Measurements from ENCODE around the gene ACBD7. TPM values are rescaled to one million over a fixed set of nuclear protein-coding genes. Genes with fewer than 3 reads are reported as not detected.
A peak's percentile ranks its signal among the peaks of the same experiment; 100 is the strongest.

ACBD7 gene
- total RNA-seq (2014; rRNA removed; shearing (Covaris generic)): 7.8 and 8.9 TPM in 2 replicates

- H3K27ac ChIP-seq: no peak within 1 kb of the TSS
- H3K27me3 ChIP-seq: no peaks in the 10 kb centered on the region
- H3K4me3 ChIP-seq: peak within 1 kb of the TSS; percentile 68
- H3K4me1 ChIP-seq: 0 out of 2 replicates have a peak, but pooled peaks cover 2% of the 10 kb centered on the region
- DNase-seq: peak; percentile 76 to 87
- no peaks in the 10 kb centered on the region for H3K36me3 ChIP-seq
- H3K9me3 ChIP-seq (replicated peaks): no peaks in the 10 kb centered on the region
Observed at GRCh38 chr10:15088428-15089261, at the start of gene ACBD7. ACBD7 (minus strand) TSS chr10:15088776; CDS start chr10:15088728, 48 bp downstream.

DNA sequence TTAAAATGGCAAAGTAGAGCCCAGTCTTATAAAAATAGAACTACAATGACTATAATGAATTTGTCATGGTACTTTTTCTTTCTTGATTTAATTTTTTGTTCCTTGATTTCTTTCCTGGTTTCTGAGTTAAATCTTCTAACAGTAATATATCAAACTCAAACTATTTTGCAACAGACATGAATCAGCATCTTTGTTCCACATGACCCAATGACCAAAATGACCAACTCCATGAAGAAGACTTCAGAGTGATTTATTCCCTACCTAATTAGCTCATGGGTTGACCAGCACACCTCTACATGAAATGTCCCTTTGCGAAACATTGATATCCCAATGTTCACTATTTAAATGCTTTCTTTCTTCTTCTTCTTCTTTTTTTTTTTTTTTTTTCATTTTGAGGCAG, 49.1 kb upstream of the ACBD7 start:
- H3K27ac ChIP-seq: no peak overlapping the region
- peaks cover 5% of the 10 kb centered on the region; the same call in 1 of the 2 replicates for H3K36me3 ChIP-seq
- no peak for DNase-seq
- H3K9me3 ChIP-seq (replicated peaks): no peaks in the 10 kb centered on the region
- no peaks in the 10 kb centered on the region for H3K27me3 ChIP-seq
- no peak overlapping the region for H3K4me3 ChIP-seq
- no peaks in the 10 kb centered on the region for H3K4me1 ChIP-seq

GRCh38 chr10:15137036-15137359, 48.4 kb upstream of the ACBD7 start:
- no peaks in the 10 kb centered on the region for H3K4me1 ChIP-seq
- H3K4me3 ChIP-seq: no peak overlapping the region
- peaks cover 5% of the 10 kb centered on the region; the same call in 1 of the 2 replicates for H3K36me3 ChIP-seq
- no peak for DNase-seq
- H3K9me3 ChIP-seq (replicated peaks): no peaks in the 10 kb centered on the region
- H3K27ac ChIP-seq: no peak overlapping the region
- H3K27me3 ChIP-seq: no peaks in the 10 kb centered on the region

DNA sequence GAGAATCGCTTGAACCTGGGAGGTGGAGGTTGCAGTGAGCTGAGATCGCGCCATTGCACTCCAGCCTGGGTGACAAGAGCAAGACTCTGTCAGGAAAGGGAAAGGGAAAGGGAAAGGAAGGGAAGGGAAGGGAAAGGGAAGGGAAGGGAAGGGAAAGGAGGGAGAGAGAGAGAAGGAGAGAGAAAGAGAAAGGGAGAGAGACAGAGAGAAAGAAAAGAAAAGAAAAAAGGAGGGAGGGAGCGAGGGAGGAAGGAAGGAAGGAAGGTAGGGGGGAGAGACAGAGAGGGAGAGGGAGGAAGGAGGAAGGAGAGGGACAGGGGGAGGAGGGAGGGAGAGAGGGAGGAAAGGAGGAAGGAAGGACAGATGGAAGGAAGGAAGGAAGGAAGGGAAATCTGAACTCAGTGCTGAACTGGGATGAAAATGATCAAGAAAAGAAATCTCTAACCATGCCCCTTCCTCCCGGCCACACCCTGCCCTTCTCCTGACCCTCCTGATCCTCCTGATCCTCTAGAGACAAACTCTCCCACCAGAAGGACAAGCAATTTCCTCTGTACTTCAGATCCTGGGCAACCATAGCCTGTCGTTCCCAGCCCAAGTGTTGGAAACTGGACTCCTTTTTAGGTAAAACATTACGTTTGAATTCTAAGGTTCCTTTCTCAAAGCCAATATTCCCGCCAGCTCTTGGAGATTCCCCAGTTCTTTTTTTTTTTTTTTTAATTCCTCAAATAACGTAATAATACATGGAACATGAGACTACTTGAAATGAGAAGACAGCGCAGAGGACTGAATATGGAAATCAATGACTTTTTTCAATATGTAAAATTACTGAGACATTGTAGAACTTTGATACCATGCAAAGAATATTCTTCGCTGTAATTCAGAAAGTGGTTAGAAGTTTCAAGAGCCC, 47.8 kb upstream of the ACBD7 start:
- no peaks in the 10 kb centered on the region for H3K9me3 ChIP-seq (replicated peaks)
- H3K4me3 ChIP-seq: no peak overlapping the region
- no peaks in the 10 kb centered on the region for H3K27me3 ChIP-seq
- DNase-seq: no peak
- H3K27ac ChIP-seq: no peak overlapping the region
- no peaks in the 10 kb centered on the region for H3K4me1 ChIP-seq
- peaks cover 8% of the 10 kb centered on the region; the same call in 1 of the 2 replicates for H3K36me3 ChIP-seq

- Histone ChIP-seq H3K4me3 (no peak overlapping the region), H3K27me3 (no peaks in the 10 kb centered on the region), H3K9me3 (replicated peaks) (no peaks in the 10 kb centered on the region), H3K27ac (no peak overlapping the region), H3K4me1 (no peaks in the 10 kb centered on the region), H3K36me3 (peaks cover 19% of the 10 kb centered on the region)
- DNase-seq: no peak
Observed at GRCh38 chr10:15131330-15131729, 42.8 kb upstream of the ACBD7 start.

DNA sequence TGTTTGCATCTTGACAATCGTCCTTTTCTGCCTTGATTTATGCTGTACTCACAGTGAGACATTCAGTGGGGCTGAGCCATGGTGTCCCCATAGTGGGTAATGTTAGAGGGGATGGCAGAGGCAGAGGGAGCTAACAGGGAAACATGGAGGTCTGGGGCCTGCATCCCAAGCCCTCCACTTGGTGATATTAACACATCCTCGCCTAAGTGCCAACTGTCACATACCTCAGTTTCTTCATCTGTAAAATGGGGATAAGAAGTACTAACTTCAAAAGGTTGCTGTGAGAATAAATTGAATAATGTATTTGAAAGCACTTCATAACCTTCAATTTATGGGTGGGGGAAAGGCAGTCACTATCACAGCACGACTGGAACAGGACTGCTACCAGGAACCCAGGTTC, 36.3 kb upstream of the ACBD7 start:
- Histone ChIP-seq H3K4me3 (no peak overlapping the region), H3K4me1 (no peaks in the 10 kb centered on the region; the same call in 1 of the 2 replicates), H3K36me3 (peaks cover 7% of the 10 kb centered on the region), H3K27me3 (no peaks in the 10 kb centered on the region), H3K27ac (no peak overlapping the region), H3K9me3 (replicated peaks) (no peaks in the 10 kb centered on the region)
- no peak for DNase-seq

DNA sequence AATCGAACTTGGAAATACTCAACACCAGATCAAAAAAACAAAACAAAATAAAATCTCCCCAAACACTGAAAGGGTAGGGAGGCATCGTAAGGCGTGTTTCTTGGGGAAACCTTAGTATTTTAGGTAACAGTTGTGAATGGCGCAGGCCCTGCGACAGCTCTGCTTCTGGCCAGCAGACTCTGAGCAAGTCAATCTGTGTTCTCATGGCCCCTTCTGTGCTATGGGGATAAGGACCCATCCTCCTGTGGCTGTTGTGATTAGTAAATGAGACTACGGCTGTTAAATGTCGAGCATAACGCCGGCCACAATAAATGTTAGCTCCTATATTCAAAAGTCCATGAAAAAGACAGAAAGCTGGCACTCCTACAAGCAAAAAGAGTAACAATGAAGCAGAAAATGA, 35.6 kb upstream of the ACBD7 start:
- H3K27ac ChIP-seq: no peak overlapping the region
- no peaks in the 10 kb centered on the region for H3K27me3 ChIP-seq
- no peak for DNase-seq
- no peaks in the 10 kb centered on the region for H3K9me3 ChIP-seq (replicated peaks)
- peaks cover 7% of the 10 kb centered on the region for H3K36me3 ChIP-seq
- no peaks in the 10 kb centered on the region; the same call in 1 of the 2 replicates for H3K4me1 ChIP-seq
- no peak overlapping the region for H3K4me3 ChIP-seq

GRCh38 chr10:15123749-15124184, 35.2 kb upstream of the ACBD7 start:
- no peak for DNase-seq
- H3K4me3 ChIP-seq: no peak overlapping the region
- no peaks in the 10 kb centered on the region for H3K9me3 ChIP-seq (replicated peaks)
- no peaks in the 10 kb centered on the region for H3K27me3 ChIP-seq
- no peak overlapping the region for H3K27ac ChIP-seq
- no peaks in the 10 kb centered on the region; the same call in 1 of the 2 replicates for H3K4me1 ChIP-seq
- peaks cover 7% of the 10 kb centered on the region for H3K36me3 ChIP-seq

DNA sequence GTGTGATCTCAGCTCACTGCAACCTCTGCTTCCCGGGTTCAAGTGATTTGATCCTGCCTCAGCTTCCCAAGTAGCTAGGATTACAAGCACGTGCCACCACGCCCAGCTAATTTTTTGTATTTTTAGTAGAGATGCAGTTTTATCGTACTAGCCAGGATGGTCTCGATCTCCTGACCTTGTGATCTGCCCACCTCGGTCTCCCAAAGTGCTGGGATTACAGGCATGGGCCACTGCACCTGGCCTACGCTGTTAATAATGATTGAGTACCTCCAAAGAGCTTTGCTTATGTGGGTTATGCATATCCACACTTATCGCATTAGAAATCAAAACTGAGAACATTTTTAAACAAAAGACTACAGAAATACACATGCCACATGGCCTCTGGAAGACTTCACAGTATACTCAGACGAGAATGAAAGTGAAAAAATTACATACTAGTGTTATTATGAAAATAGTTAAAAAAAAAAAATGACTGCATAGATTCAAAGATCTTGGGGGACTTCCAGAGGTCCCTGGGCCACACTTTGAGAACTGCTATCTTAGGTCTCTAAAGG, 34.0 kb upstream of the ACBD7 start:
- DNase-seq: no peak
- no peaks in the 10 kb centered on the region for H3K9me3 ChIP-seq (replicated peaks)
- H3K4me1 ChIP-seq: no peaks in the 10 kb centered on the region; the same call in 1 of the 2 replicates
- no peak overlapping the region for H3K4me3 ChIP-seq
- no peak overlapping the region for H3K27ac ChIP-seq
- no peaks in the 10 kb centered on the region for H3K27me3 ChIP-seq
- peaks cover 7% of the 10 kb centered on the region for H3K36me3 ChIP-seq

DNA sequence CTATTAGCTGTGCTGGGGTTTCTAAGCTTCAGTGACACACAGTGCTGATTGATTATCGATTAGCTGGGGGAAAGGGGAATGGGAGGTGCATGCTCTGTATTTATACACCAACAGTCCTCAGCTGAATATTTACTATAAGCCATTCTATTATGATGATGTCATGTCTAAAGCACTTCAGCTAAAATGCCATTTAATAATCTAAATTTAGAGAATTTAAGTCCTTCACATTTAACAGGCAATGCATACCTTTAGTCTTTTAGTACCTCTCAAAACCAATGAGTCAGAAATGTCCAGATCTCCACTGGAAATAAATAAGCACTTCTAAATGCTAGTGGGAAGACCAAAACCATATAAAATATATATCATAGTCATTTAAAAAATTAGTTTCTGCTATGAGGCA, 33.1 kb upstream of the ACBD7 start:
- H3K9me3 ChIP-seq (replicated peaks): no peaks in the 10 kb centered on the region
- H3K4me1 ChIP-seq: no peaks in the 10 kb centered on the region; the same call in 1 of the 2 replicates
- DNase-seq: no peak
- H3K27ac ChIP-seq: no peak overlapping the region
- peaks cover 4% of the 10 kb centered on the region for H3K36me3 ChIP-seq
- no peaks in the 10 kb centered on the region for H3K27me3 ChIP-seq
- H3K4me3 ChIP-seq: no peak overlapping the region

GRCh38 chr10:15120523-15120922, 31.9 kb upstream of the ACBD7 start:
- no peaks in the 10 kb centered on the region; the same call in 1 of the 2 replicates for H3K9me3 ChIP-seq (replicated peaks)
- no peak overlapping the region for H3K4me3 ChIP-seq
- DNase-seq: no peak
- no peak overlapping the region for H3K27ac ChIP-seq
- no peaks in the 10 kb centered on the region; the same call in 1 of the 2 replicates for H3K4me1 ChIP-seq
- H3K27me3 ChIP-seq: no peaks in the 10 kb centered on the region
- no peaks in the 10 kb centered on the region; the same call in 1 of the 2 replicates for H3K36me3 ChIP-seq

GRCh38 chr10:15118615-15119014, 30.0 kb upstream of the ACBD7 start:
- H3K36me3 ChIP-seq: peaks cover 2% of the 10 kb centered on the region; the same call in 1 of the 2 replicates
- H3K27me3 ChIP-seq: no peaks in the 10 kb centered on the region

GRCh38 chr10:15116225-15116624, 27.6 kb upstream of the ACBD7 start:
- H3K4me1 ChIP-seq: no peaks in the 10 kb centered on the region
- no peaks in the 10 kb centered on the region for H3K27me3 ChIP-seq
- DNase-seq: no peak
- no peak overlapping the region for H3K27ac ChIP-seq
- peaks cover 7% of the 10 kb centered on the region; the same call in 1 of the 2 replicates for H3K36me3 ChIP-seq
- no peaks in the 10 kb centered on the region; the same call in 1 of the 2 replicates for H3K9me3 ChIP-seq (replicated peaks)
- no peak overlapping the region for H3K4me3 ChIP-seq

More at GRCh38 chr10:15118615-15119014, 30.0 kb upstream of the ACBD7 start:
- DNase-seq: no peak
- H3K4me1 ChIP-seq: no peaks in the 10 kb centered on the region; the same call in 1 of the 2 replicates
- no peak overlapping the region for H3K27ac ChIP-seq
- H3K9me3 ChIP-seq (replicated peaks): no peaks in the 10 kb centered on the region; the same call in 1 of the 2 replicates
- H3K4me3 ChIP-seq: no peak overlapping the region

DNA sequence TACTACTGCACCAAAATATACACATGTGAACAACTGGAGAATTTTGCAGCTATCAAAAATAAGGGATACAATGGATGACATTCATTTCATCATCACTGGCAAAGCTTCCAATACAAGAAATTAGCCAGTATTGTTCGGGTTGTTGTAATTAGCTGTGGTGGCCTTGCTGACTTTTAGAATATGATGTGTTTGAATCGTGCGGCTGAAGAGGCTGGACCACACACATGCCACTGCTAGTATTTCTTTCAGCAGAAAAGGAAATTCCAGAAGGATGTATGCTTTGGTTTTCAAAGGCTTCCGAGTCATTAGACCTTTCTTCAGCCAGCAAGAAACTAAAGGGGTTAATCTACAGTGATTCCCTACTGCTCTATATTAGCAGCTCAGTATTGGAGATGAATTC, 25.2 kb upstream of the ACBD7 start:
- H3K9me3 ChIP-seq (replicated peaks): no peaks in the 10 kb centered on the region; the same call in 1 of the 2 replicates
- H3K27ac ChIP-seq: no peak overlapping the region
- H3K36me3 ChIP-seq: peaks cover 14% of the 10 kb centered on the region; the same call in 1 of the 2 replicates
- no peak for DNase-seq
- no peaks in the 10 kb centered on the region for H3K4me1 ChIP-seq
- no peak overlapping the region for H3K4me3 ChIP-seq
- no peaks in the 10 kb centered on the region for H3K27me3 ChIP-seq
